Suprapubic skin (tissue), 3 donors: ENCODE data around the gene SYNPO2.

Source experiments
- POLR2AphosphoS5 ChIP-seq, 3 donors: sonication (generic); formaldehyde crosslinking; IDR thresholded peaks; one replicate each; pipeline ENCODE4 v1.6.1; 2017; ENCODE audit warnings: antibody characterized with exemption in 3 of 3
- TF ChIP-seq, protein P1 (sequence below), 2 donors: fragments of 200-600 bp in 1 of 2; fragments of 450-650 bp in 1 of 2; sonication (generic) in 1 of 2; IDR thresholded peaks; one replicate each; pipeline ENCODE4 v1.5.1; 2016 to 2019; ENCODE audit warnings: antibody characterized with exemption in 2 of 2, mild to moderate bottlenecking in 1 of 2, moderate library complexity in 1 of 2

DNA sequence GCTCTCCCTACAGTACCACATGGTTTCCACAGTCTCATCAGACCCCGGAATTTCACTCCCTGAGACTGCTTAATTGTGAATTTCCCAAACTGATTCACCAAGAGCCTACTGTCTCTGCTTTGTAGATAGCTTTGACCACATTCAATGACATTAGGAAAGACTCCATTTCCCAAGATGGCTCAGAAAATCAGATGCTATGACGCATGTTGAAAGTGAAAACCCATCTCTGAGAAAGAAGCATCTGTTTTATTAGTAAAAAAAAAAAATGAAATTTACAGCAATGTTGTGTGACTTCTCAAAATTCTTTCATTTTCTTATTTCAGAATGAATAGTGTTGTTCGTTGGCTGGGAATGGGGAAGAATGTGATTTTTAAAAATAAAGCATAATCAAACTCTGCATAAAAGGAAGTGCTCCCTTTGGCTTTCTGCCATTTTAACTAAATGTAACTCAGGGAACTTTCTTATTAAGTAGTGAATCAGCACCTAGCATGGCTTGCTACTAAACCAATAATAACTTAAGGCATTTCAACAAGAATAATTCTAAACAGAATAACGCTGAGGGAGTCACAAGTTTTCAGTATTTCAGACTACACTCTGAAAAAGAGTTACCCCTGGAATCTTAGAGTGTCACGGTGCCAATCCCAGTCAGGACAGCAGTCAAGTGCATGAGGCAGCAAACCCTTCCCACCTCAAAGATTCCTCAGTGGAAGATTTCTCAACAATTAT, 149.6 kb downstream of the SYNPO2 start:
- TF ChIP-seq, protein P1, sequence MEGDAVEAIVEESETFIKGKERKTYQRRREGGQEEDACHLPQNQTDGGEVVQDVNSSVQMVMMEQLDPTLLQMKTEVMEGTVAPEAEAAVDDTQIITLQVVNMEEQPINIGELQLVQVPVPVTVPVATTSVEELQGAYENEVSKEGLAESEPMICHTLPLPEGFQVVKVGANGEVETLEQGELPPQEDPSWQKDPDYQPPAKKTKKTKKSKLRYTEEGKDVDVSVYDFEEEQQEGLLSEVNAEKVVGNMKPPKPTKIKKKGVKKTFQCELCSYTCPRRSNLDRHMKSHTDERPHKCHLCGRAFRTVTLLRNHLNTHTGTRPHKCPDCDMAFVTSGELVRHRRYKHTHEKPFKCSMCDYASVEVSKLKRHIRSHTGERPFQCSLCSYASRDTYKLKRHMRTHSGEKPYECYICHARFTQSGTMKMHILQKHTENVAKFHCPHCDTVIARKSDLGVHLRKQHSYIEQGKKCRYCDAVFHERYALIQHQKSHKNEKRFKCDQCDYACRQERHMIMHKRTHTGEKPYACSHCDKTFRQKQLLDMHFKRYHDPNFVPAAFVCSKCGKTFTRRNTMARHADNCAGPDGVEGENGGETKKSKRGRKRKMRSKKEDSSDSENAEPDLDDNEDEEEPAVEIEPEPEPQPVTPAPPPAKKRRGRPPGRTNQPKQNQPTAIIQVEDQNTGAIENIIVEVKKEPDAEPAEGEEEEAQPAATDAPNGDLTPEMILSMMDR (IDR thresholded peaks at IDR 0.05): no peak
- TF ChIP-seq POLR2AphosphoS5 (IDR thresholded peaks at IDR 0.05): no peak
